ENCODE data around the gene DPYD.

The DPYD gene

GRCh38 chr1:97907886-97908285, 12.9 kb downstream of the DPYD start:
- TF ChIP-seq CTCF (conservative IDR thresholded peaks at IDR 0.05; ENCODE audit: low read depth, low read length), result no peak
- DNase-seq (ENCODE audit: low read depth), result no peak
- H3K4me3 ChIP-seq (ENCODE audit: low read length), result no peak overlapping the region

- H3K4me3 ChIP-seq (ENCODE audit: low read length), result no peak overlapping the region
- no peak for TF ChIP-seq CTCF (conservative IDR thresholded peaks at IDR 0.05; ENCODE audit: low read depth, low read length)
- DNase-seq (ENCODE audit: low read depth), result peak; percentile 78
Measured at GRCh38 chr1:97906567-97907241, 14.1 kb downstream of the DPYD start.

GRCh38 chr1:97905141-97905940, 15.5 kb downstream of the DPYD start:
- H3K4me3 ChIP-seq (ENCODE audit: low read length), result no peak overlapping the region
- no peak for TF ChIP-seq CTCF (conservative IDR thresholded peaks at IDR 0.05; ENCODE audit: low read depth, low read length)
- DNase-seq (ENCODE audit: low read depth), result no peak

- peak; percentile 48 for DNase-seq (ENCODE audit: low read depth)
- no peak overlapping the region for H3K4me3 ChIP-seq (ENCODE audit: low read length)
- no peak for TF ChIP-seq CTCF (conservative IDR thresholded peaks at IDR 0.05; ENCODE audit: low read depth, low read length)
Measured at GRCh38 chr1:97904534-97904933, 16.3 kb downstream of the DPYD start.

- no peak overlapping the region for H3K4me3 ChIP-seq (ENCODE audit: low read length)
- DNase-seq (ENCODE audit: low read depth), result no peak
Measured at GRCh38 chr1:97903626-97904025, 17.2 kb downstream of the DPYD start.

GRCh38 chr1:97902067-97902466, 18.8 kb downstream of the DPYD start:
- TF ChIP-seq CTCF (conservative IDR thresholded peaks at IDR 0.05; ENCODE audit: low read depth, low read length), result no peak
- no peak overlapping the region for H3K4me3 ChIP-seq (ENCODE audit: low read length)
- DNase-seq (ENCODE audit: low read depth), result no peak

More at GRCh38 chr1:97903626-97904025, 17.2 kb downstream of the DPYD start:
- no peak for TF ChIP-seq CTCF (conservative IDR thresholded peaks at IDR 0.05; ENCODE audit: low read depth, low read length)

All from retinal pigment epithelial cell (primary cell).